Astrocyte (in vitro differentiated cells and primary cell): Measurements from ENCODE around the gene ZC3H13. TPM values are rescaled to one million over a fixed set of nuclear protein-coding genes. Genes with fewer than 3 reads are reported as not detected.

Experiments
- DNase-seq: peaks from one replicate; pipeline ENCODE4 v3.0.0-alpha.2; 2010; ENCODE audit warnings: low read depth
- FAIRE-seq: peaks from 2 replicates; lab custom pipeline; 2011; peaks lifted over from hg19 to GRCh38; lab: Jason Lieb, UNC
- H2AFZ ChIP-seq: 2 replicates; pipeline ENCODE4 v1.6.0; 2012; ENCODE audit warnings: low read depth, low read length, inconsistent platforms
- H3K27ac ChIP-seq: 2 replicates; pipeline ENCODE4 v1.5.1; 2011; ENCODE audit warnings: low read depth, low read length, inconsistent platforms
- H3K27me3 ChIP-seq: 2 replicates; pipeline ENCODE4 v1.6.0; 2011; ENCODE audit warnings: low read length, inconsistent platforms; ENCODE audit not compliant: insufficient read depth
- H3K36me3 ChIP-seq: 2 replicates; pipeline ENCODE4 v1.5.1; 2011; ENCODE audit warnings: low read length, inconsistent platforms; ENCODE audit not compliant: insufficient read depth
- H3K4me1 ChIP-seq: 2 replicates; pipeline ENCODE4 v1.5.1; 2011; ENCODE audit warnings: low read length, inconsistent platforms; ENCODE audit not compliant: insufficient read depth
- H3K4me2 ChIP-seq: 2 replicates; pipeline ENCODE4 v1.6.0; 2012; ENCODE audit warnings: low read length, inconsistent platforms
- H3K4me3 ChIP-seq: 2 replicates; pipeline ENCODE4 v1.5.1; 2011; ENCODE audit warnings: low read depth, mild to moderate bottlenecking, low read length, inconsistent platforms; ENCODE audit not compliant: insufficient read depth
- H3K79me2 ChIP-seq: 2 replicates; pipeline ENCODE4 v1.6.0; 2012; ENCODE audit warnings: mild to moderate bottlenecking, low read length, inconsistent platforms; ENCODE audit not compliant: insufficient read depth
- H3K9ac ChIP-seq: 2 replicates; pipeline ENCODE4 v1.6.0; 2012; ENCODE audit warnings: mild to moderate bottlenecking, low read length, inconsistent platforms
- H3K9me3 ChIP-seq: 2 replicates; pipeline ENCODE4 v1.5.1; 2012; ENCODE audit warnings: low read depth, mild to moderate bottlenecking, low read length, inconsistent platforms; ENCODE audit not compliant: insufficient read depth
- H4K20me1 ChIP-seq: 2 replicates; pipeline ENCODE4 v1.6.0; 2012; ENCODE audit warnings: low read length, inconsistent platforms; ENCODE audit not compliant: insufficient read depth
- H3K27ac Mint-ChIP-seq: one replicate; pipeline ENCODE4 v1.8.0; 2021; ENCODE audit warnings: mild to moderate bottlenecking, mixed read lengths; ENCODE audit not compliant: unreplicated experiment
- H3K27me3 Mint-ChIP-seq: one replicate; pipeline ENCODE4 v1.8.0; 2021; ENCODE audit warnings: low read depth, mixed read lengths; ENCODE audit not compliant: unreplicated experiment
- H3K36me3 Mint-ChIP-seq: one replicate; pipeline ENCODE4 v1.8.0; 2021; ENCODE audit warnings: low read depth, mixed read lengths; ENCODE audit not compliant: unreplicated experiment
- H3K4me1 Mint-ChIP-seq: one replicate; pipeline ENCODE4 v1.8.0; 2021; ENCODE audit warnings: low read depth, mixed read lengths; ENCODE audit not compliant: unreplicated experiment
- H3K4me3 Mint-ChIP-seq: one replicate; pipeline ENCODE4 v1.8.0; 2021; ENCODE audit warnings: mild to moderate bottlenecking, moderate library complexity, mixed read lengths; ENCODE audit not compliant: unreplicated experiment
- H3K9me3 Mint-ChIP-seq: one replicate; pipeline ENCODE4 v1.8.0; 2021; ENCODE audit warnings: mild to moderate bottlenecking, mixed read lengths; ENCODE audit not compliant: unreplicated experiment
- EZH2 ChIP-seq: IDR thresholded peaks from 2 replicates; pipeline ENCODE4 v1.6.1; 2012; ENCODE audit warnings: mild to moderate bottlenecking, low read length, inconsistent platforms; ENCODE audit not compliant: insufficient read depth
- total RNA-seq: library from RNA; stranded (reverse); gene quantifications from 2 replicates; pipeline ENCODE4 v1.2.1, GENCODE V29; 2021
- TF ChIP-seq, protein P1 (sequence below): IDR thresholded peaks from 2 replicates; pipeline ENCODE4 v1.5.1; 2011; ENCODE audit warnings: low read depth, mild to moderate bottlenecking, inconsistent platforms, low read length, moderate library complexity; ENCODE audit not compliant: insufficient read depth

Gene ZC3H13
- total RNA-seq, 1 donor from 2014 or later = 39.6 TPM

- H3K27me3 Mint-ChIP-seq = no peaks in the 10 kb centered on the region
- TF ChIP-seq, protein P1, sequence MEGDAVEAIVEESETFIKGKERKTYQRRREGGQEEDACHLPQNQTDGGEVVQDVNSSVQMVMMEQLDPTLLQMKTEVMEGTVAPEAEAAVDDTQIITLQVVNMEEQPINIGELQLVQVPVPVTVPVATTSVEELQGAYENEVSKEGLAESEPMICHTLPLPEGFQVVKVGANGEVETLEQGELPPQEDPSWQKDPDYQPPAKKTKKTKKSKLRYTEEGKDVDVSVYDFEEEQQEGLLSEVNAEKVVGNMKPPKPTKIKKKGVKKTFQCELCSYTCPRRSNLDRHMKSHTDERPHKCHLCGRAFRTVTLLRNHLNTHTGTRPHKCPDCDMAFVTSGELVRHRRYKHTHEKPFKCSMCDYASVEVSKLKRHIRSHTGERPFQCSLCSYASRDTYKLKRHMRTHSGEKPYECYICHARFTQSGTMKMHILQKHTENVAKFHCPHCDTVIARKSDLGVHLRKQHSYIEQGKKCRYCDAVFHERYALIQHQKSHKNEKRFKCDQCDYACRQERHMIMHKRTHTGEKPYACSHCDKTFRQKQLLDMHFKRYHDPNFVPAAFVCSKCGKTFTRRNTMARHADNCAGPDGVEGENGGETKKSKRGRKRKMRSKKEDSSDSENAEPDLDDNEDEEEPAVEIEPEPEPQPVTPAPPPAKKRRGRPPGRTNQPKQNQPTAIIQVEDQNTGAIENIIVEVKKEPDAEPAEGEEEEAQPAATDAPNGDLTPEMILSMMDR = no peak
- TF ChIP-seq EZH2 = no peak
- H3K4me2 ChIP-seq = no peak overlapping the region
Measured at GRCh38 chr13:46022481-46022880, 30.1 kb downstream of the ZC3H13 start.

DNA sequence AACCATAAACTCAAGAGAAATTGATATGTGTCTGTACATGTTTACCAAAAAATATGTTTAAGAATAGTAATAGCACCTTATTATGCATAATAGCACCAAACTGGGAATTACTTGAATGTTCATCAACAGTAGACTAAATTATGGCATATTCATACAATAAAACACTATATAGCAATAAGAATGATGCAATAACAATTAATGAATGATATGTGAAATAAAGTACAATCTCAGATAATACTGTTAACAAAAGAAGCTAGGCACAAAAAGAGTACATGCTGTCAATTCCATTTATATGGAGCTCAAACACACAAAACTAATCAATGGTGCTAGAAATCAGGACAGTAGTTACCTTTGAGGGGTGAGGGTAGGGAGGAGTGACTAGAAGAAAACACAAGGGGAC, 36.3 kb downstream of the ZC3H13 start:
- peaks cover 2% of the 10 kb centered on the region for H3K36me3 Mint-ChIP-seq
- Histone ChIP-seq H3K27me3 (no peaks in the 10 kb centered on the region), H3K4me3 (no peak overlapping the region), H3K36me3 (peaks cover 13% of the 10 kb centered on the region), H3K27ac (no peak overlapping the region), H3K4me2 (no peak overlapping the region), H3K9ac (no peak overlapping the region), H4K20me1 (no peaks in the 10 kb centered on the region), H2AFZ (no peak overlapping the region), H3K79me2 (no peaks in the 10 kb centered on the region), H3K4me1 (no peaks in the 10 kb centered on the region), H3K9me3 (no peaks in the 10 kb centered on the region)
- FAIRE-seq (no peak), DNase-seq (no peak)
- TF ChIP-seq, protein P1 = no peak
- no peak for TF ChIP-seq EZH2
- no peak overlapping the region for H3K27ac Mint-ChIP-seq
- H3K4me3 Mint-ChIP-seq = no peak overlapping the region
- no peaks in the 10 kb centered on the region for H3K27me3 Mint-ChIP-seq
- H3K4me1 Mint-ChIP-seq = peaks cover 8% of the 10 kb centered on the region
- no peaks in the 10 kb centered on the region for H3K9me3 Mint-ChIP-seq

More at GRCh38 chr13:46022481-46022880, 30.1 kb downstream of the ZC3H13 start:
- Histone ChIP-seq H3K4me1 (no peaks in the 10 kb centered on the region), H3K4me3 (no peak overlapping the region), H3K36me3 (peaks cover 7% of the 10 kb centered on the region), H3K9ac (no peak overlapping the region), H3K9me3 (no peaks in the 10 kb centered on the region), H3K27ac (no peak overlapping the region), H3K27me3 (no peaks in the 10 kb centered on the region), H3K79me2 (peaks cover 19% of the 10 kb centered on the region), H2AFZ (no peak overlapping the region), H4K20me1 (peaks cover 9% of the 10 kb centered on the region)
- DNase-seq (no peak), FAIRE-seq (no peak)
- H3K4me3 Mint-ChIP-seq = no peak overlapping the region
- H3K9me3 Mint-ChIP-seq = no peaks in the 10 kb centered on the region
- H3K36me3 Mint-ChIP-seq = peaks cover 2% of the 10 kb centered on the region
- peaks cover 2% of the 10 kb centered on the region for H3K4me1 Mint-ChIP-seq
- no peak overlapping the region for H3K27ac Mint-ChIP-seq

DNA sequence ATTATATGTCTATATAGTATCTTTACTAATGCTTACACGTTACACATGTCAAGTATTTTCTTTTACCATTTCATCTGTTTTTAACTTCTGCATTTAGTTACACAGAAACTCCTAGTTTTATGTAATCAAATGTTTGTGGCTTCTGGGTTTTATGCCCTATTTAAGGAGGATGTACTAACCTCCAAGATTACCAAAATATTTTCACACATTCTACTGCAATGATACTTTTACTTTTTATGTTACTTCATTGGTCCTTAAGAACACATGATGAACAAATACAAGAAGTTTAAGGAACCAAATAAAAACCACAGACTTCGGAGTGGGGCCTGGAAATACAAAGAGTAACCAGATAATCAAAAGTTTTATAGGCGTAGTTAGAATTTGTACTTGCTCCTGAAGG, 37.2 kb downstream of the ZC3H13 start:
- Mint-ChIP-seq H3K27me3 (no peaks in the 10 kb centered on the region), H3K4me3 (no peak overlapping the region), H3K9me3 (no peaks in the 10 kb centered on the region), H3K36me3 (peaks cover 2% of the 10 kb centered on the region), H3K4me1 (peaks cover 8% of the 10 kb centered on the region), H3K27ac (no peak overlapping the region)
- Histone ChIP-seq H3K36me3 (peaks cover 14% of the 10 kb centered on the region), H2AFZ (no peak overlapping the region), H3K4me2 (no peak overlapping the region), H3K79me2 (no peaks in the 10 kb centered on the region), H3K27me3 (no peaks in the 10 kb centered on the region), H3K9ac (no peak overlapping the region), H3K4me3 (no peak overlapping the region), H3K27ac (no peak overlapping the region), H4K20me1 (no peaks in the 10 kb centered on the region), H3K9me3 (no peaks in the 10 kb centered on the region), H3K4me1 (no peaks in the 10 kb centered on the region)
- DNase-seq = no peak
- TF ChIP-seq, protein P1 = no peak
- no peak for TF ChIP-seq EZH2
- FAIRE-seq = no peak
